NCI-H345 treated with DMSO at 0.1 percent for 48 hours (cell line): ENCODE data around the gene GLP2R.

Experiments
- DNase-seq: peaks from one replicate; lab custom pipeline; 2025; ENCODE audit not compliant: unreplicated experiment; lab: John Stamatoyannopoulos, UW

GLP2R gene

GRCh38 chr17:9850151-9850550, 24.4 kb downstream of the GLP2R start:
- DNase-seq, result no peak

- DNase-seq, result no peak
Observed at GRCh38 chr17:9854255-9854654, 28.5 kb downstream of the GLP2R start.

GRCh38 chr17:9855036-9855435, 29.3 kb downstream of the GLP2R start:
- DNase-seq, result no peak

GRCh38 chr17:9859781-9860180, 34.1 kb downstream of the GLP2R start:
- DNase-seq, result no peak

- no peak for DNase-seq
Observed at GRCh38 chr17:9860851-9861250, 35.1 kb downstream of the GLP2R start.

GRCh38 chr17:9862220-9862619, 36.5 kb downstream of the GLP2R start:
- DNase-seq, result no peak

GRCh38 chr17:9862949-9863348, 37.2 kb downstream of the GLP2R start:
- no peak for DNase-seq

GRCh38 chr17:9865586-9865985, 39.9 kb downstream of the GLP2R start:
- DNase-seq, result no peak

GRCh38 chr17:9868552-9868951, 42.8 kb downstream of the GLP2R start:
- no peak for DNase-seq

- DNase-seq, result no peak
Observed at GRCh38 chr17:9872852-9873251, 47.1 kb downstream of the GLP2R start.

GRCh38 chr17:9874722-9875121, 49.0 kb downstream of the GLP2R start:
- no peak for DNase-seq

GRCh38 chr17:9875441-9875840, 49.7 kb downstream of the GLP2R start:
- DNase-seq, result no peak

- no peak for DNase-seq
Observed at GRCh38 chr17:9878356-9878755, 52.6 kb downstream of the GLP2R start.

GRCh38 chr17:9878786-9879525, 53.2 kb downstream of the GLP2R start:
- no peak for DNase-seq

GRCh38 chr17:9880582-9880999, 54.9 kb downstream of the GLP2R start:
- no peak for DNase-seq

- no peak for DNase-seq
Observed at GRCh38 chr17:9883451-9883850, 57.7 kb downstream of the GLP2R start.

GRCh38 chr17:9886141-9886930, 60.6 kb downstream of the GLP2R start:
- no peak for DNase-seq

- no peak for DNase-seq
Observed at GRCh38 chr17:9887508-9887907, 61.8 kb downstream of the GLP2R start.

GRCh38 chr17:9890124-9890523, 64.4 kb downstream of the GLP2R start:
- no peak for DNase-seq

GRCh38 chr17:9893411-9894012, 67.8 kb downstream of the GLP2R start:
- DNase-seq, result no peak

- DNase-seq, result no peak
Observed at GRCh38 chr17:9894231-9894630, 68.5 kb downstream of the GLP2R start.

GRCh38 chr17:9895923-9896322, 70.2 kb downstream of the GLP2R start:
- DNase-seq, result no peak
